ENCODE measurements around the gene GPBAR1. TPM values are rescaled to one million over a fixed set of nuclear protein-coding genes. Genes with fewer than 3 reads are reported as not detected.

The GPBAR1 gene
- total RNA-seq, 1 donor from 2014 or later = 8.1 TPM

GRCh38 chr2:218265626-218266025 lies 4.8 kb downstream of the GPBAR1 start:
- TF ChIP-seq, protein P1, sequence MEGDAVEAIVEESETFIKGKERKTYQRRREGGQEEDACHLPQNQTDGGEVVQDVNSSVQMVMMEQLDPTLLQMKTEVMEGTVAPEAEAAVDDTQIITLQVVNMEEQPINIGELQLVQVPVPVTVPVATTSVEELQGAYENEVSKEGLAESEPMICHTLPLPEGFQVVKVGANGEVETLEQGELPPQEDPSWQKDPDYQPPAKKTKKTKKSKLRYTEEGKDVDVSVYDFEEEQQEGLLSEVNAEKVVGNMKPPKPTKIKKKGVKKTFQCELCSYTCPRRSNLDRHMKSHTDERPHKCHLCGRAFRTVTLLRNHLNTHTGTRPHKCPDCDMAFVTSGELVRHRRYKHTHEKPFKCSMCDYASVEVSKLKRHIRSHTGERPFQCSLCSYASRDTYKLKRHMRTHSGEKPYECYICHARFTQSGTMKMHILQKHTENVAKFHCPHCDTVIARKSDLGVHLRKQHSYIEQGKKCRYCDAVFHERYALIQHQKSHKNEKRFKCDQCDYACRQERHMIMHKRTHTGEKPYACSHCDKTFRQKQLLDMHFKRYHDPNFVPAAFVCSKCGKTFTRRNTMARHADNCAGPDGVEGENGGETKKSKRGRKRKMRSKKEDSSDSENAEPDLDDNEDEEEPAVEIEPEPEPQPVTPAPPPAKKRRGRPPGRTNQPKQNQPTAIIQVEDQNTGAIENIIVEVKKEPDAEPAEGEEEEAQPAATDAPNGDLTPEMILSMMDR (IDR thresholded peaks at IDR 0.05) = no peak
- H3K27ac ChIP-seq = no peak overlapping the region
- intact Hi-C loops (cut with DNase I) = no loop called here
- peak in 1 of 2 donors; percentile 81 for DNase-seq (ENCODE audit: extremely low spot score in 2 of 2)
- H3K4me1 ChIP-seq = peaks cover 26% of the 10 kb centered on the region
- peaks cover 0 to 56% of the 10 kb centered on the region in 2 donors for H3K36me3 ChIP-seq
- H3K9me3 ChIP-seq = no peaks in the 10 kb centered on the region
- H3K4me3 ChIP-seq = no peak overlapping the region
- no peaks in the 10 kb centered on the region for H3K27me3 ChIP-seq

- intact Hi-C loops (cut with DNase I) = no loop called here
- no peaks in the 10 kb centered on the region for H3K9me3 ChIP-seq
- no peak overlapping the region for H3K4me3 ChIP-seq
- no peak for DNase-seq (ENCODE audit: extremely low spot score in 2 of 2)
- TF ChIP-seq, protein P1 (IDR thresholded peaks at IDR 0.05) = no peak
- TF ChIP-seq POLR2A (IDR thresholded peaks at IDR 0.05) (no peak), POLR2AphosphoS5 (IDR thresholded peaks at IDR 0.05; ENCODE audit: insufficient read depth in 1 of 2, low read depth in 1 of 2) (no peak)
- peaks cover 28% of the 10 kb centered on the region for H3K4me1 ChIP-seq
- no peak overlapping the region for H3K27ac ChIP-seq
- no peaks in the 10 kb centered on the region for H3K27me3 ChIP-seq
- H3K36me3 ChIP-seq = peaks cover 0 to 56% of the 10 kb centered on the region in 2 donors
Observed at GRCh38 chr2:218266316-218266979, 5.6 kb downstream of the GPBAR1 start.

DNA sequence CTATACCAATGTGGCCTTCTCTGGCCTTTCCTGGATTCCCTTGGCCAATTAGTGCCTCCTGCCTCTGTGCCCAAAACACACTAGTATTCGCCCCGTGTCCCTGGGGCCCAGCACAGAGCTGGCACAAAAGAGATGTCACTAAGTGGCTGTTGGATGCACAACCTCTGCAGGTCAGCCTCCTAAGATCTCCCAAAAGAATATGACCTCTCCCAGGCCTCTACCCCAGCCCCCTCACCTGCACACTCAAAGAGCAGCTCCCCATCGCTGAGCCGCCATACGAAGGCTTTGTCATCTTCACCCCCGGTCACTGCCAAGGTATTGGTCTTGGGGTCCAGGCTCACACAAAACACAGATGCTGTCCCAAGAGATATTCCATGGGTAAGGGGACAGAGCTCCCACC lies 6.4 kb downstream of the GPBAR1 start:
- peaks cover 0 to 56% of the 10 kb centered on the region in 2 donors for H3K36me3 ChIP-seq
- H3K9me3 ChIP-seq = no peaks in the 10 kb centered on the region
- intact Hi-C loops (cut with DNase I) = no loop called here
- peaks cover 36% of the 10 kb centered on the region for H3K4me1 ChIP-seq
- H3K4me3 ChIP-seq = no peak overlapping the region
- TF ChIP-seq POLR2AphosphoS5 (IDR thresholded peaks at IDR 0.05; ENCODE audit: insufficient read depth in 1 of 2, low read depth in 1 of 2) (no peak), POLR2A (IDR thresholded peaks at IDR 0.05) (no peak)
- TF ChIP-seq, protein P1 (IDR thresholded peaks at IDR 0.05) = no peak
- DNase-seq (ENCODE audit: extremely low spot score in 2 of 2) = no peak
- no peaks in the 10 kb centered on the region for H3K27me3 ChIP-seq
- no peak overlapping the region for H3K27ac ChIP-seq

DNA sequence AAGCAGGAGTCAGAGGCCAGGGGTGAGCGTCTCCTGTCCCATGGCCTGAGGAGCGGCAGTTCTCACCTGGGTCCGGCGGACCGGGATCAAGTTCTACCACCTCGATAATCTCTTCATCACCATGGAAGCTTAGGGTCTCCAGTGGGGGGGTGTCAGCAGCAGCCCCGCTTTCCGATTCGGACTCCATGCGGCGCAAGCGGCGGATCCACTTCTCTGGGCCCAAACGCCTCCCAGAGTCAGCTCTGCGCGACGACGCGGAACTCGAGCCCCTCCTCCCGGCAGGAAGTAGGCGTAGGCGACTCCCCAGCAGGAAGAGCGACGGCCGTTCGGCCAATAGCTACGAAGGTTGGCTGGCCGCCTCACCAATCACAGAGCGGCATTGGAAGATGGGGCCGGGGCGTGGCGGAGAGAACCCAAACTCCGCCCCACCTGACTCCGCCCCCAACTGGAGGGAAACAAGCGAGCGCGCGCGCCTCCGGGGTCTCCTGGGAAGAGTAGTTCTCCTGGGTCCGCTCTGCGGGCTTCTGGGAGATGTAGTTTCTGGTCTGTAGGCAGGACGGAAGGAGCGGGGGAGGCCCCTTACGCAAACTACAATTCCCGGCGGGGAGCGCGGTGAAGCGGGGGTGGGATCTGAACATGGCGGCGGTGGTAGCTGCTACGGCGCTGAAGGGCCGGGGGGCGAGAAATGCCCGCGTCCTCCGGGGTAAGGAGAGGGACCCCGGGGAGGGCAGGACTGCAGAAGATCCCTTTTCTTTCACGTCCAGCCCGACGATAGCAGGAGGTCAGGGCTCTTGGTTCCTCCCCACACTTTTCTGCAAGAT lies 9.3 kb downstream of the GPBAR1 start, which contains the start of the genes AAMP and PNKD:
Gene AAMP, minus strand, starts transcription at position 238 of the 821 bp plus-strand sequence. Its CDS starts 51 bp downstream, at position 187.
Gene PNKD, plus strand, starts transcription at position 620 of the 821 bp plus-strand sequence. Its CDS starts 17 bp downstream, at position 637.
- Histone ChIP-seq H3K36me3 (peaks cover 0 to 49% of the 10 kb centered on the region in 2 donors), H3K9me3 (no peaks in the 10 kb centered on the region), H3K4me1 (peaks cover 53% of the 10 kb centered on the region), H3K27me3 (no peaks in the 10 kb centered on the region), H3K27ac (peak within 1 kb of the TSS; percentile 94), H3K4me3 (peak within 1 kb of the TSS; percentile 94 to 95)
- intact Hi-C loops (cut with DNase I) = loop anchor here (5.0 kb wide), 1 partner anchor 53 kb away; the partner anchor contains the start of gene ARPC2
- TF ChIP-seq POLR2AphosphoS5 (IDR thresholded peaks at IDR 0.05; ENCODE audit: insufficient read depth in 1 of 2, low read depth in 1 of 2) = peak; percentile 96 to 99
- TF ChIP-seq, protein P1 (IDR thresholded peaks at IDR 0.05) = peak in 1 of 3 experiments; percentile 15
- peak in 1 of 2 donors; percentile 88 for TF ChIP-seq POLR2A (IDR thresholded peaks at IDR 0.05)
- peak; percentile 99 to 100 for DNase-seq (ENCODE audit: extremely low spot score in 2 of 2)
